HG03378 (cell line): ENCODE data around the gene CD200R1.
"Not testable (repeated sequence)": the region's sequence is repeated elsewhere in the genome, so short reads cannot be mapped to it uniquely, and the experiment has no call there.

Experiments
- ATAC-seq: cut with Tn5 transposase; IDR thresholded peaks from one replicate; pipeline ENCODE4 v1.9.1; 2021; ENCODE audit warnings: mild to moderate bottlenecking, moderate library complexity; ENCODE audit not compliant: unreplicated experiment

Gene CD200R1

GRCh38 chr3:112976001-112976400 is 1.1 kb upstream of the CD200R1 start:
- ATAC-seq, result no peak

- peak; percentile 11 for ATAC-seq
Measured at GRCh38 chr3:112974178-112974517, 755 bp downstream of the CD200R1 start.

- peak; percentile 84 for ATAC-seq
Measured at GRCh38 chr3:112973325-112974177, 1.4 kb downstream of the CD200R1 start.

GRCh38 chr3:112972158-112972557 is 2.7 kb downstream of the CD200R1 start:
- no peak for ATAC-seq

- no peak for ATAC-seq
Measured at GRCh38 chr3:112967828-112968227, 7.1 kb downstream of the CD200R1 start.

- ATAC-seq, result no peak
Measured at GRCh38 chr3:112967425-112967824, 7.5 kb downstream of the CD200R1 start.

- no peak for ATAC-seq
Measured at GRCh38 chr3:112966633-112967032, 8.3 kb downstream of the CD200R1 start.

GRCh38 chr3:112965656-112966055 is 9.2 kb downstream of the CD200R1 start:
- ATAC-seq, result no peak

- ATAC-seq, result no peak
Measured at GRCh38 chr3:112963683-112964082, 11.2 kb downstream of the CD200R1 start.

GRCh38 chr3:112958811-112959560 is 15.9 kb downstream of the CD200R1 start:
- peak; percentile 85 for ATAC-seq

GRCh38 chr3:112956351-112956750 is 18.6 kb downstream of the CD200R1 start:
- no peak for ATAC-seq

GRCh38 chr3:112948346-112948838 is 26.5 kb downstream of the CD200R1 start:
- no peak for ATAC-seq

- no peak for ATAC-seq
Measured at GRCh38 chr3:112931736-112932521, 43.0 kb downstream of the CD200R1 start.

GRCh38 chr3:112930771-112931170 is 44.1 kb downstream of the CD200R1 start:
- ATAC-seq, result no peak

- ATAC-seq, result no peak
Measured at GRCh38 chr3:112925969-112926368, 48.9 kb downstream of the CD200R1 start.

GRCh38 chr3:112925560-112925959 is 49.3 kb downstream of the CD200R1 start:
- ATAC-seq, result no peak

- ATAC-seq, result not testable (repeated sequence)
Measured at GRCh38 chr3:112919541-112919940, 55.4 kb downstream of the CD200R1 start.

- peak; percentile 99 for ATAC-seq
Measured at GRCh38 chr3:112908252-112908651, 66.7 kb downstream of the CD200R1 start.

- ATAC-seq, result no peak
Measured at GRCh38 chr3:112904786-112905185, 70.1 kb downstream of the CD200R1 start.

GRCh38 chr3:112900113-112900512 is 74.8 kb downstream of the CD200R1 start:
- ATAC-seq, result no peak

GRCh38 chr3:112897791-112898190 is 77.1 kb downstream of the CD200R1 start:
- no peak for ATAC-seq
